IMR-90 (cell line): ENCODE results near the gene ZCCHC14. TPM values are rescaled to one million over a fixed set of nuclear protein-coding genes. Genes with fewer than 3 reads are reported as not detected.
A peak's percentile ranks its signal among the peaks of the same experiment; 100 is the strongest.

Experiments
- ATAC-seq: fragments of 200-7000 bp; cut with Tn5 transposase; 2 replicates; pipeline ENCODE4 v1.9.1; 2020; ENCODE audit warnings: low read depth, mild to moderate bottlenecking, moderate library complexity
- BruUV-seq: library from RNA; stranded (reverse); fragments of 400-500 nt; replicated peaks from 2 replicates; lab custom pipeline; 2021; lab: Mats Ljungman, UMichigan
- CTCF ChIA-PET: fragments of 300-600 bp; formaldehyde crosslinking; extraction: SDS; loops from one replicate; lab custom pipeline; 2021; ENCODE audit warnings: antibody characterized with exemption; lab: Yijun Ruan, JAX
- POLR2A ChIA-PET: fragments of 300-600 bp; sonication (Branson Sonifier 250); formaldehyde crosslinking; loops from one replicate; lab custom pipeline; 2022; ENCODE audit warnings: antibody characterized with exemption; ENCODE audit not compliant: unreplicated experiment; lab: Charles Lee
- DNase-seq: peaks from one replicate; pipeline ENCODE4 v3.0.0; 2013
- H2AFZ ChIP-seq: replicated peaks from 2 replicates; pipeline ENCODE3; 2013; ENCODE audit warnings: low read length, mild to moderate bottlenecking; ENCODE audit not compliant: poor library complexity
- H2AK5ac ChIP-seq: 2 replicates; pipeline ENCODE4 v1.6.1; 2013; ENCODE audit warnings: low read depth, low read length, inconsistent platforms
- H2AK9ac ChIP-seq: replicated peaks from 2 replicates; pipeline ENCODE3; 2013; ENCODE audit warnings: mild to moderate bottlenecking, low read depth, low read length, moderate library complexity; ENCODE audit not compliant: poor library complexity
- H2BK120ac ChIP-seq: 2 replicates; pipeline ENCODE4 v1.6.1; 2013; ENCODE audit warnings: low read depth, low read length, inconsistent platforms
- H2BK15ac ChIP-seq: 3 replicates; pipeline ENCODE4 v1.6.1; 2013; ENCODE audit warnings: low read depth, low read length, inconsistent platforms
- H2BK20ac ChIP-seq: 2 replicates; pipeline ENCODE4 v1.6.1; 2013; ENCODE audit warnings: low read depth, mild to moderate bottlenecking, inconsistent platforms, low read length, moderate library complexity
- H2BK5ac ChIP-seq: 2 replicates; pipeline ENCODE4 v1.6.1; 2013; ENCODE audit warnings: mild to moderate bottlenecking, low read depth, low read length, inconsistent platforms; ENCODE audit not compliant: poor library complexity, severe bottlenecking
- H3K14ac ChIP-seq: replicated peaks from 2 replicates; pipeline ENCODE4 v1.6.1; 2013; ENCODE audit warnings: low read depth, low read length, inconsistent platforms
- H3K18ac ChIP-seq: 2 replicates; pipeline ENCODE4 v1.6.1; 2013; ENCODE audit warnings: low read depth, low read length, control low read depth
- H3K23ac ChIP-seq: 2 replicates; pipeline ENCODE4 v1.6.1; 2013; ENCODE audit warnings: low read depth, low read length, inconsistent platforms
- H3K27ac ChIP-seq: 2 replicates; pipeline ENCODE4 v1.5.1; 2013; ENCODE audit warnings: mild to moderate bottlenecking, control low read depth, low read length; ENCODE audit not compliant: insufficient read depth
- H3K27me3 ChIP-seq: 2 replicates; pipeline ENCODE4 v1.6.1; 2013; ENCODE audit warnings: low read length; ENCODE audit not compliant: control insufficient read depth, insufficient read depth
- H3K36me3 ChIP-seq: 2 replicates; pipeline ENCODE4 v1.6.1; 2013; ENCODE audit warnings: low read length, mixed read lengths; ENCODE audit not compliant: control insufficient read depth, insufficient read depth
- H3K4ac ChIP-seq: 2 replicates; pipeline ENCODE4 v1.6.1; 2013; ENCODE audit warnings: low read depth, low read length, inconsistent platforms
- H3K4me1 ChIP-seq: 2 replicates; pipeline ENCODE4 v1.6.1; 2013; ENCODE audit warnings: low read length, mixed read lengths; ENCODE audit not compliant: control insufficient read depth, insufficient read depth
- H3K4me2 ChIP-seq: 2 replicates; pipeline ENCODE4 v1.6.1; 2013; ENCODE audit warnings: low read depth, mild to moderate bottlenecking, control low read depth, low read length, moderate library complexity
- H3K4me3 ChIP-seq: 2 replicates; pipeline ENCODE4 v1.5.1; 2013; ENCODE audit warnings: low read depth, mild to moderate bottlenecking, control low read depth, low read length, moderate library complexity; ENCODE audit not compliant: insufficient read depth
- H3K56ac ChIP-seq: 2 replicates; pipeline ENCODE4 v1.6.1; 2013; ENCODE audit warnings: low read length, inconsistent platforms; ENCODE audit not compliant: insufficient read depth; ENCODE audit errors: extremely low read depth
- H3K79me1 ChIP-seq, 2 experiments: 2 replicates each; pipeline ENCODE4 v1.6.1; 2013; ENCODE audit warnings: low read length in 2 of 2, inconsistent platforms in 1 of 2, low read depth in 1 of 2
- H3K9ac ChIP-seq: 2 replicates; pipeline ENCODE4 v1.6.1; 2013; ENCODE audit warnings: low read depth, low read length, control low read depth
- H3K9me1 ChIP-seq: 2 replicates; pipeline ENCODE4 v1.6.1; 2013; ENCODE audit warnings: low read length, inconsistent platforms; ENCODE audit not compliant: insufficient read depth
- H3K9me3 ChIP-seq: 2 replicates; pipeline ENCODE4 v1.6.1; 2013; ENCODE audit warnings: low read length; ENCODE audit not compliant: control insufficient read depth, insufficient read depth
- H4K20me1 ChIP-seq: 2 replicates; pipeline ENCODE4 v1.6.1; 2013; ENCODE audit warnings: low read length, inconsistent platforms; ENCODE audit not compliant: insufficient read depth
- H4K5ac ChIP-seq: 2 replicates; pipeline ENCODE4 v1.6.1; 2013; ENCODE audit warnings: mild to moderate bottlenecking, low read depth, low read length, control low read depth
- H4K8ac ChIP-seq, 2 experiments: 2 replicates each; pipeline ENCODE4 v1.6.1; 2013; ENCODE audit warnings: low read depth in 2 of 2, low read length in 2 of 2, control low read depth in 1 of 2, inconsistent platforms in 1 of 2
- H4K91ac ChIP-seq: 2 replicates; pipeline ENCODE4 v1.6.1; 2013; ENCODE audit warnings: low read depth, low read length, inconsistent platforms; ENCODE audit not compliant: insufficient read depth
- BHLHE40 ChIP-seq: fragments of 150-350 bp; IDR thresholded peaks from 2 replicates; pipeline ENCODE4 v1.6.1; 2016; ENCODE audit warnings: mild to moderate bottlenecking, low read depth, low read length
- CEBPB ChIP-seq: IDR thresholded peaks from 2 replicates; pipeline ENCODE4 v1.6.1; 2012; ENCODE audit warnings: low read depth, low read length, improper control_type of control experiment
- CHD1 ChIP-seq: IDR thresholded peaks from 2 replicates; pipeline ENCODE4 v1.6.1; 2012; ENCODE audit warnings: low read depth, low read length, improper control_type of control experiment
- FOS ChIP-seq: fragments of 150-350 bp; IDR thresholded peaks from 2 replicates; pipeline ENCODE4 v1.6.1; 2016; ENCODE audit warnings: low read depth, low read length
- MAFK ChIP-seq: IDR thresholded peaks from 2 replicates; pipeline ENCODE4 v1.6.1; 2012; ENCODE audit warnings: low read depth, low read length, improper control_type of control experiment
- MAZ ChIP-seq: IDR thresholded peaks from 2 replicates; pipeline ENCODE4 v1.6.1; 2012; ENCODE audit warnings: low read depth, mild to moderate bottlenecking, low read length, improper control_type of control experiment, moderate library complexity, borderline replicate concordance
- MXI1 ChIP-seq: IDR thresholded peaks from 2 replicates; pipeline ENCODE4 v1.6.1; 2012; ENCODE audit warnings: low read depth, mild to moderate bottlenecking, low read length, moderate library complexity, borderline replicate concordance
- NFE2L2 ChIP-seq: fragments of 150-350 bp; IDR thresholded peaks from 2 replicates; pipeline ENCODE4 v1.6.1; 2016; ENCODE audit warnings: low read depth, mild to moderate bottlenecking, low read length
- POLR2A ChIP-seq: IDR thresholded peaks from 2 replicates; pipeline ENCODE4 v1.6.1; 2012; ENCODE audit warnings: mild to moderate bottlenecking, low read depth, low read length
- RAD21 ChIP-seq: IDR thresholded peaks from 2 replicates; pipeline ENCODE4 v1.6.1; 2012; ENCODE audit warnings: low read length, improper control_type of control experiment
- RCOR1 ChIP-seq: IDR thresholded peaks from 2 replicates; pipeline ENCODE4 v1.6.1; 2012; ENCODE audit warnings: mild to moderate bottlenecking, low read length, improper control_type of control experiment; ENCODE audit not compliant: insufficient replicate concordance
- RFX5 ChIP-seq: IDR thresholded peaks from 2 replicates; pipeline ENCODE4 v1.8.0; 2012; ENCODE audit warnings: low read depth, mild to moderate bottlenecking, low read length, moderate library complexity
- WGBS, 2 experiments: methylation state at CpG; one replicate each; pipeline versions ENCODE4 v1.1.5 to v1.1.7; 2013; ENCODE audit warnings: missing lambda C conversion rate in 2 of 2; ENCODE audit not compliant: insufficient read length in 1 of 2; ENCODE audit errors: extremely low coverage in 2 of 2; 5-methylcytosine and 5-hydroxymethylcytosine counted together
- dilution Hi-C: fragments of 300-500 bp; cut with HindIII; formaldehyde crosslinking; loops from one replicate; pipeline ENCODE4 v1.14.3; 2018; ENCODE audit warnings: low sequenced_read_pairs; ENCODE audit not compliant: unreplicated experiment
- in situ Hi-C: fragments of 300-500 bp; cut with MboI; formaldehyde crosslinking; loops from 3 replicates; pipeline ENCODE4 v1.14.3; 2019; ENCODE audit warnings: low sequenced_read_pairs, inconsistent platforms, mixed read lengths
- intact Hi-C: fragments of 100-400 bp; cut with micrococcal nuclease; formaldehyde crosslinking; loops from 2 replicates; pipeline ENCODE4 v1.10.0; 2022
- polyA plus RNA-seq, 3 experiments: library from polyadenylated mRNA; depleted of rRNA; stranded (reverse); fragments of >200 nt; gene quantifications; 2 replicates each; pipeline ENCODE4 v1.2.3, GENCODE V29; 2012; ENCODE audit warnings: low replicate concordance in 1 of 3
- total RNA-seq: library from RNA; depleted of rRNA; stranded (reverse); fragments of >200 nt; gene quantifications from 2 replicates; pipeline ENCODE4 v1.2.3, GENCODE V29; 2012
- TF ChIP-seq, protein P1 (sequence below): conservative IDR thresholded peaks from 2 replicates; pipeline ENCODE4 v1.5.1; 2012; ENCODE audit warnings: mild to moderate bottlenecking, low read depth, low read length, improper control_type of control experiment
- TF ChIP-seq, protein P2 (sequence below): fragments of 150-350 bp; IDR thresholded peaks from 2 replicates; pipeline ENCODE4 v1.6.1; 2017; ENCODE audit warnings: mild to moderate bottlenecking, antibody characterized with exemption, low read length, low read depth

Gene ZCCHC14
- total and polyA plus RNA-seq, 2 of the 4 experiments (the other 2 are of a cell fraction): 2.5 to 5.3 TPM

DNA sequence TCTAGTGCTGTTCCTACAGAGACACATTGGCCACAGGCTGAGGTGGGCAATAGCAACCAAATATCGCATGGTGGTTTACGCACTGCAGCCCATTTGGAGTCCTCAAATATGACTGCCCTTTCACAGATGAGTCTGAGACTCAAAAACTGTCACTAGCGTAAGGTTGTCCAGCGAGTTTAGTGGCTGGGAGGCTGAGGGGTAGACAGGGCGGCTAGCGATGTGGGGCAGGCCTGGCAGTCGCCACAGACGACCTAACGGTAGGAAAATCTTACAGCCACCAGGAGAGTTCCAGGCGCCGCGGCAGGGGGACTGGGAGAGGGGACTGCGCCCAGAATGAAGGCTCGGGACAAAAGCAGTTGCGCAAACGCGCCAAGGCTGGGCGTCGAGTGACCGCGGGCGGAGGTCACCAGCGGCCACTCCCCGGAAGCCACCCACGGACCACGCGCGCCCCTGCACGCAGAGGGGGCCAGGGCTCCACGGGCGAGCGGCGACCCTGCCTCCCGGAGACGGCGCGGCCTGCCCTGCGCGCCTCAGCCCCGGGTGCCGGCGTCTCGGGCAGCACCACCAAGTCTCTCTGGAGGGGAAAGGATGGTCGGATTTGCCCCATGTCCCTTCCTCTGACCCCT lies 101.4 kb downstream of the ZCCHC14 start (continued):
- TF ChIP-seq CEBPB (peak; percentile 89), CHD1 (no peak)

DNA sequence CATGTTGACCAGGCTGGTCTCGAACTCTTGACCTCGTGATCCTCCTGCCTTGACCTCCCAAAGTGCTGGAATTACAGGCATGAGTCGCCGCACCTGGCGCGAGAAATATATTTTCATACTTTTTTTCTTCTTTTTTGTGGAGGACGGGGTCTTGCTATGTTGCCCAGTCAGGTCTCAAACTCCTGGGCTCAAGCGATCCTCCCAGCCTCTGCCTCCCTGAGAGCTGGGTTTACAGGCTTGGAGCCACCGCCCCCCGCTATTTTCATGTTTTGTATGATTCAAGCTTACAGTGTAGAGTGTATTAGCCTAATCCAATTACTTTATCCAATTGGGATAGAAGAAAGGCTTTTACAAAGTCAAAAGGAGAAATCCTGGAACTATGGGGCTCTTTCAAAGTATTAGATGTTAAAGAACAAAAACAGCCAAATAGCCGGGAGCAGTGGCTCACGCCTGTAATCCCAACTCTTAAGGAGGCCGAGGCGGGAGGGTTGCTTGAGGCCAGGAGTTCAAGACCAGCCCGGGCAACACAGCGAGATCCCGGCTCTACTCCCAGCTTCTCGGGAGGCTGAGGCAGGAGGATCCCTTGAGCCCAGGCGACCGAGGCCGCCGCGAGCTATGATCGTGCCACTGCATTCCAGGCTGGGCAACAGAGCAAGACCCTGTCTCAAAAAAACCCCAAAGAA lies 102.0 kb downstream of the ZCCHC14 start:
- no peaks in the 10 kb centered on the region for H3K9me3 ChIP-seq
- no peak overlapping the region for H2BK20ac ChIP-seq
- ATAC-seq (no peak), DNase-seq (no peak)
- peak overlapping the region; percentile 4; the same call in 1 of the 2 replicates for H3K18ac ChIP-seq
- H3K9me1 ChIP-seq: peaks cover 7% of the 10 kb centered on the region; the same call in 1 of the 2 replicates
- 91% methylated on average over 8 of the region's 24 CpGs; no CpG with 5 or more reads in 1 of the 2 experiments for WGBS, 2 experiments
- peak overlapping the region; percentile 97 for H3K4ac ChIP-seq
- BruUV-seq: no TSS peak
- H3K36me3 ChIP-seq: no peaks in the 10 kb centered on the region
- peak overlapping the region; percentile 62 for H4K5ac ChIP-seq
- peaks cover 7% of the 10 kb centered on the region for H3K4me1 ChIP-seq
- H3K4me2 ChIP-seq: peak overlapping the region; percentile 68; the same call in 1 of the 2 replicates
- in situ Hi-C loops: no loop called here
- H2AFZ ChIP-seq: no peak overlapping the region
- peak overlapping the region; percentile 88 for H4K91ac ChIP-seq
- peak overlapping the region; percentile 99 for H2AK5ac ChIP-seq
- peaks cover 29% of the 10 kb centered on the region for H4K20me1 ChIP-seq
- H4K8ac ChIP-seq: peak overlapping the region; percentile 95 to 98
- dilution Hi-C loops: no loop called here
- no peak overlapping the region for H3K56ac ChIP-seq
- peak overlapping the region; percentile 97; the same call in 1 of the 2 replicates for H3K14ac ChIP-seq
- no peak overlapping the region; the same call in 1 of the 2 replicates for H2BK120ac ChIP-seq
- CTCF ChIA-PET: no interaction called here
- peak overlapping the region; percentile 96 for H2AK9ac ChIP-seq
- no peak overlapping the region; the same call in 1 of the 2 replicates for H3K9ac ChIP-seq
- no peaks in the 10 kb centered on the region for H3K27me3 ChIP-seq
- POLR2A ChIA-PET: no interaction called here
- peak overlapping the region; percentile 99 for H3K23ac ChIP-seq
- TF ChIP-seq MAZ: no peak
- TF ChIP-seq FOS: no peak
- TF ChIP-seq MAFK: no peak
- no peak for TF ChIP-seq RFX5
- TF ChIP-seq CEBPB: no peak
- TF ChIP-seq BHLHE40: no peak
- no peak for TF ChIP-seq CHD1
- TF ChIP-seq, protein P1, sequence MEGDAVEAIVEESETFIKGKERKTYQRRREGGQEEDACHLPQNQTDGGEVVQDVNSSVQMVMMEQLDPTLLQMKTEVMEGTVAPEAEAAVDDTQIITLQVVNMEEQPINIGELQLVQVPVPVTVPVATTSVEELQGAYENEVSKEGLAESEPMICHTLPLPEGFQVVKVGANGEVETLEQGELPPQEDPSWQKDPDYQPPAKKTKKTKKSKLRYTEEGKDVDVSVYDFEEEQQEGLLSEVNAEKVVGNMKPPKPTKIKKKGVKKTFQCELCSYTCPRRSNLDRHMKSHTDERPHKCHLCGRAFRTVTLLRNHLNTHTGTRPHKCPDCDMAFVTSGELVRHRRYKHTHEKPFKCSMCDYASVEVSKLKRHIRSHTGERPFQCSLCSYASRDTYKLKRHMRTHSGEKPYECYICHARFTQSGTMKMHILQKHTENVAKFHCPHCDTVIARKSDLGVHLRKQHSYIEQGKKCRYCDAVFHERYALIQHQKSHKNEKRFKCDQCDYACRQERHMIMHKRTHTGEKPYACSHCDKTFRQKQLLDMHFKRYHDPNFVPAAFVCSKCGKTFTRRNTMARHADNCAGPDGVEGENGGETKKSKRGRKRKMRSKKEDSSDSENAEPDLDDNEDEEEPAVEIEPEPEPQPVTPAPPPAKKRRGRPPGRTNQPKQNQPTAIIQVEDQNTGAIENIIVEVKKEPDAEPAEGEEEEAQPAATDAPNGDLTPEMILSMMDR: no peak
- no peak for TF ChIP-seq RCOR1
- no peak for TF ChIP-seq RAD21
- TF ChIP-seq POLR2A: no peak
- TF ChIP-seq, protein P2, sequence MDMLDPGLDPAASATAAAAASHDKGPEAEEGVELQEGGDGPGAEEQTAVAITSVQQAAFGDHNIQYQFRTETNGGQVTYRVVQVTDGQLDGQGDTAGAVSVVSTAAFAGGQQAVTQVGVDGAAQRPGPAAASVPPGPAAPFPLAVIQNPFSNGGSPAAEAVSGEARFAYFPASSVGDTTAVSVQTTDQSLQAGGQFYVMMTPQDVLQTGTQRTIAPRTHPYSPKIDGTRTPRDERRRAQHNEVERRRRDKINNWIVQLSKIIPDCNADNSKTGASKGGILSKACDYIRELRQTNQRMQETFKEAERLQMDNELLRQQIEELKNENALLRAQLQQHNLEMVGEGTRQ: no peak
- TF ChIP-seq MXI1: no peak
- no peak for TF ChIP-seq NFE2L2
- peak overlapping the region; percentile 78; the same call in 1 of the 3 replicates for H2BK15ac ChIP-seq
- H2BK5ac ChIP-seq: peak overlapping the region; percentile 86
- H3K4me3 ChIP-seq: no peak overlapping the region
- peak overlapping the region; percentile 90 for H3K27ac ChIP-seq
- intact Hi-C loops: no loop called here
- peaks cover 0 to 40% of the 10 kb centered on the region in 2 experiments; a peak in 3 of 4 replicates for H3K79me1 ChIP-seq
